Amniotic stem cell (primary cell): ENCODE results near the gene CX3CL1.
"Not testable (repeated sequence)": the region's sequence is repeated elsewhere in the genome, so short reads cannot be mapped to it uniquely, and the experiment has no call there.

Experiments used
- DNase-seq: peaks from one replicate; lab custom pipeline; 2025; lab: John Stamatoyannopoulos, UW

CX3CL1 gene

DNA sequence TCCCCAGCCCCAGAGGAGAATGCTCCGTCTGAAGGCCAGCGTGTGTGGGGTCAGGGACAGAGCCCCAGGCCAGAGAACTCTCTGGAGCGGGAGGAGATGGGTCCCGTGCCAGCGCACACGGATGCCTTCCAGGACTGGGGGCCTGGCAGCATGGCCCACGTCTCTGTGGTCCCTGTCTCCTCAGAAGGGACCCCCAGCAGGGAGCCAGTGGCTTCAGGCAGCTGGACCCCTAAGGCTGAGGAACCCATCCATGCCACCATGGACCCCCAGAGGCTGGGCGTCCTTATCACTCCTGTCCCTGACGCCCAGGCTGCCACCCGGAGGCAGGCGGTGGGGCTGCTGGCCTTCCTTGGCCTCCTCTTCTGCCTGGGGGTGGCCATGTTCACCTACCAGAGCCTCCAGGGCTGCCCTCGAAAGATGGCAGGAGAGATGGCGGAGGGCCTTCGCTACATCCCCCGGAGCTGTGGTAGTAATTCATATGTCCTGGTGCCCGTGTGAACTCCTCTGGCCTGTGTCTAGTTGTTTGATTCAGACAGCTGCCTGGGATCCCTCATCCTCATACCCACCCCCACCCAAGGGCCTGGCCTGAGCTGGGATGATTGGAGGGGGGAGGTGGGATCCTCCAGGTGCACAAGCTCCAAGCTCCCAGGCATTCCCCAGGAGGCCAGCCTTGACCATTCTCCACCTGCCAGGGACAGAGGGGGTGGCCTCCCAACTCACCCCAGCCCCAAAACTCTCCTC, 10.4 kb downstream of the CX3CL1 start:
- DNase-seq: no peak

DNA sequence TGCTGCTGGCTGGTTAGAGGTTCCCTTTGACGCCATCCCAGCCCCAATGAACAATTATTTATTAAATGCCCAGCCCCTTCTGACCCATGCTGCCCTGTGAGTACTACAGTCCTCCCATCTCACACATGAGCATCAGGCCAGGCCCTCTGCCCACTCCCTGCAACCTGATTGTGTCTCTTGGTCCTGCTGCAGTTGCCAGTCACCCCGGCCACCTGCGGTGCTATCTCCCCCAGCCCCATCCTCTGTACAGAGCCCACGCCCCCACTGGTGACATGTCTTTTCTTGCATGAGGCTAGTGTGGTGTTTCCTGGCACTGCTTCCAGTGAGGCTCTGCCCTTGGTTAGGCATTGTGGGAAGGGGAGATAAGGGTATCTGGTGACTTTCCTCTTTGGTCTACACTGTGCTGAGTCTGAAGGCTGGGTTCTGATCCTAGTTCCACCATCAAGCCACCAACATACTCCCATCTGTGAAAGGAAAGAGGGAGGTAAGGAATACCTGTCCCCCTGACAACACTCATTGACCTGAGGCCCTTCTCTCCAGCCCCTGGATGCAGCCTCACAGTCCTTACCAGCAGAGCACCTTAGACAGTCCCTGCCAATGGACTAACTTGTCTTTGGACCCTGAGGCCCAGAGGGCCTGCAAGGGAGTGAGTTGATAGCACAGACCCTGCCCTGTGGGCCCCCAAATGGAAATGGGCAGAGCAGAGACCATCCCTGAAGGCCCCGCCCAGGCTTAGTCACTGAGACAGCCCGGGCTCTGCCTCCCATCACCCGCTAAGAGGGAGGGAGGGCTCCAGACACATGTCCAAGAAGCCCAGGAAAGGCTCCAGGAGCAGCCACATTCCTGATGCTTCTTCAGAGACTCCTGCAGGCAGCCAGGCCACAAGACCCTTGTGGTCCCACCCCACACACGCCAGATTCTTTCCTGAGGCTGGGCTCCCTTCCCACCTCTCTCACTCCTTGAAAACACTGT, 11.3 kb downstream of the CX3CL1 start:
- no peak for DNase-seq

DNA sequence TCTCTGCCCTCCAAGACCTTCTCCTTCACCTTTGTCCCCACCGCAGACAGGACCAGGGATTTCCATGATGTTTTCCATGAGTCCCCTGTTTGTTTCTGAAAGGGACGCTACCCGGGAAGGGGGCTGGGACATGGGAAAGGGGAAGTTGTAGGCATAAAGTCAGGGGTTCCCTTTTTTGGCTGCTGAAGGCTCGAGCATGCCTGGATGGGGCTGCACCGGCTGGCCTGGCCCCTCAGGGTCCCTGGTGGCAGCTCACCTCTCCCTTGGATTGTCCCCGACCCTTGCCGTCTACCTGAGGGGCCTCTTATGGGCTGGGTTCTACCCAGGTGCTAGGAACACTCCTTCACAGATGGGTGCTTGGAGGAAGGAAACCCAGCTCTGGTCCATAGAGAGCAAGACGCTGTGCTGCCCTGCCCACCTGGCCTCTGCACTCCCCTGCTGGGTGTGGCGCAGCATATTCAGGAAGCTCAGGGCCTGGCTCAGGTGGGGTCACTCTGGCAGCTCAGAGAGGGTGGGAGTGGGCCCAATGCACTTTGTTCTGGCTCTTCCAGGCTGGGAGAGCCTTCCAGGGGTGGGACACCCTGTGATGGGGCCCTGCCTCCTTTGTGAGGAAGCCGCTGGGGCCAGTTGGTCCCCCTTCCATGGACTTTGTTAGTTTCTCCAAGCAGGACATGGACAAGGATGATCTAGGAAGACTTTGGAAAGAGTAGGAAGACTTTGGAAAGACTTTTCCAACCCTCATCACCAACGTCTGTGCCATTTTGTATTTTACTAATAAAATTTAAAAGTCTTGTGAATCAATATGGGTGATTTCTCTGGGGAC, 12.2 kb downstream of the CX3CL1 start:
- no peak for DNase-seq

DNA sequence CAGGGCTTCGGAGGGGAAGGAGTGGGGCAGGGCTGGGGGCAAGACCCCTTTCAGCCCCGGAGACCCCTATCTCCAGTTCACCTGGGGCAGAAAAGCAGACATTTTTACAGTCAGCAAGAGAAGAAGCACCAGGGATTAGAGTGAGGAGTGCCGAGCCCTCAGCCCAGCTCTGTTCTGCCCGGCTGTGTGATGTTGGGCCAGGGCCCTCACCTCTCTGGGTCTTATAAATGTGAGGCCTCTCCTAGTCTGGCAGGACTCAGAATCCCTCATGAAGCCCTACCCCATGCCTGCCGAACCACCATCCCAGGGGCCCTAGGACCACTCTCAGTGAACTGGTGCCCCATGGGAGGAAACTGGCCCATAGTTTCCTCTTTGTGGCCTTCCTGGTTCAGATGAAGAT, 12.8 kb downstream of the CX3CL1 start:
- DNase-seq: no peak

DNA sequence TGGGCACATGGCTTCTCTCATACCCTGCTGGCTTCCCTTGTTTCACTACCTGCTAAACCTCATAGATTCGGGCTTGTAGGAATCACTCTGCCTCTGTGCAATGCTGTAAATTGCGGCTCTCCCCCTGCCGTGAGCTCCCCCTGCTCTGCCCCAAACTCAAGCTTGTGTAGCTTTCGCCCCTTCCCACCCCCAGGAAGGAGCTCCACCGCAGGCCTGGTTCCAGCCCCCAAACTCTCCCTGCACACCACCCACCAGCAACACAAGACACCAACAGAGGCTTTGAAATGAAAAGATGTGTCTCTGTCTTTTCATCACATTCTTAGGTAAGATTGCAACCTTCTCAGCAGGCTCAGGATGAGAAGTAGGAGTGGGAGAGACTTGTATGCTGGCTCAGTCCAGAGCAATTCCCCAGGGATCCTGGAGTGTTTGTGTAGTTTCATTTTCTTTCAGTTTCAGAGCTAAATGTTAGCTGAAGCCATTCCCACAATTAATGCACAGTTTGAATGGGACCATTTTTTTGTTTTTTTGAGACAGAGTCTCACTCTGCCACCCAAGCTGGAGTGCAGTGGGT, 14.2 kb downstream of the CX3CL1 start:
- DNase-seq: no peak

DNA sequence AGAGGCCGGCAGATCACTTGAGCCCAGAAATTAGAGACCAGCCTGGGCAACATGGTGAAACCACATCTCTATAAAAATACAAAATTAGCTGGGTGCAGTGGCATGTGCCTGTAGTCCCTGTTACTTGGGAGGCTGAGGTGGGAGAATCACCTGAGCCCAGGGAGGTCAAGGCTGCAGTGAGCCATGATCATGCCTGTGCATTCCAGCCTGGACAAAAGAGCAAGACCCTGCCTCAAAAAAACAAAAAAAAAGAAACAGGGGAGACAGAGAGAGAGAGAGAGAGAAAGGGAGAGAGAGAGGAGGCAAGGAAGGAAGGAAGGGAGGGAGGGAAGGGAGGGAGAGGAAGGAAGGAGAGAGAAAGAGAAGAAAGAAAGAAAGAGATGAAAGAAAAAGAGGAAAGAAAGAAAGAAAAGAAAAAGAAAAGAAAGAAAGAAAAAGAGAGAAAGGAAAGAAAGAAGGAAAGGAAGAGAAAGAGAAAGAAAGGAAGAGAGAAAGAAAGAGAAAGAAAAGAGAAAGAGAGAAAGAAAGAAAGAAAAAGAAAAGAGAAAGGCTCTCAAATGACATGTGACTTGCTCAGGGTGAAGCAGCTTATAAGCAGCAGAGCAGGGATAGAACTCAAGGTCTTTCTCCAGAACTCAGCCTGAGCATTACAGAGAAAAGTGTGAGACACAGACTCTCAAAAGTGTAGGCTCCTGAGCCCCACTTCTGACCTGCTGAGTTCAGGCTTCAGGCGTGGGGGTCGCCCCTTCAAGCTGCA, 15.5 kb downstream of the CX3CL1 start:
- DNase-seq: no peak

DNA sequence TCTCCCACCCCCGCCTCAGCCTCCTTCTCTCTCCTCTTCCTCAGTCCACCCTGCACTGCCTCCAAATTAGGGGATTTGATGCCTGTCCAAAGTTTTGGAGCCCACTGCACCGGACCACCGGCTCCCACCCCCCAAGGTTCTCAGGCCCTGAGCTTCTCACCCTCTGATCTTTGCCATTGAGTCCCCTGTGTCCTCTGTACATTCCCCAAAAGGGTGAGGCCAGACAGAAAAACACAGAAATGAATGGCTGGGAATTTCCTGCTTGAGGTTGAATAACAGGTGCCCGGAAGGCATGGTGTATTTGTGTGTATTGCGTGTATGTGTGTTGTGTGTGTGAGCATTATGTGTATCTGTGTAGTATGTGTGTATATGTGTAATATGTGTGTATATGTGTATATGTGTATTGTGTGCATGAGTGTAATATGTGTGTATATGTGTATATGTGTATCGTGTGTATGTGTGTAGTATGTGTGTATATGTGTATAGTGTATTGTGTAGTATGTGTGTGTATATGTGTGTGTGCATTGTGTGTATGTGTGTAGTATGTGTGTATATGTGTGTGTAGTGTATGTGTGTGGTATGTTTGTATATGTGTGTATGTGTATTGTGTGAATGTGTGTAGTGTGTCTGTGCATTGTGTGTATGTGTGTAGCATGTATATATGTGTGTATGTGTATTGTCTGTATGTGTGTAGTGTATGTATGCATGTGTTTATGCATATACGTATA, 16.2 kb downstream of the CX3CL1 start:
- no peak for DNase-seq

DNA sequence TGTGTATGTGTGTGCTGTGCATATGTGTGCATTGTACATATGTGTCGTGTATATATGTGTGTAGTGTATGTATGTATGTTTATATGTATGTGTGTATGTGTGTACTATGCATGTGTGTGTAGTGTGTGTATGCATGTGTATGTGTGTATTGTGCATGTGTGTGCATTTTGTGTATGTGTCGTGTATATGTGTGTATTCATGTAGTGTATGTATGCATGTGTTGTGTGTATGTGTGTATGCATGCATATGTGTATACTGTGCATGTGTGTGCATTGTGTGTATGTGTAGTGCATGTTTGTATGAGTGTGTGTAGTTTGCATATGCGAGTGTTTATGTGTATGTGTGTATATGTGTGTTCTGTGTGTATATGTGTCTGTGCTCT, 16.8 kb downstream of the CX3CL1 start:
- DNase-seq: no peak

DNA sequence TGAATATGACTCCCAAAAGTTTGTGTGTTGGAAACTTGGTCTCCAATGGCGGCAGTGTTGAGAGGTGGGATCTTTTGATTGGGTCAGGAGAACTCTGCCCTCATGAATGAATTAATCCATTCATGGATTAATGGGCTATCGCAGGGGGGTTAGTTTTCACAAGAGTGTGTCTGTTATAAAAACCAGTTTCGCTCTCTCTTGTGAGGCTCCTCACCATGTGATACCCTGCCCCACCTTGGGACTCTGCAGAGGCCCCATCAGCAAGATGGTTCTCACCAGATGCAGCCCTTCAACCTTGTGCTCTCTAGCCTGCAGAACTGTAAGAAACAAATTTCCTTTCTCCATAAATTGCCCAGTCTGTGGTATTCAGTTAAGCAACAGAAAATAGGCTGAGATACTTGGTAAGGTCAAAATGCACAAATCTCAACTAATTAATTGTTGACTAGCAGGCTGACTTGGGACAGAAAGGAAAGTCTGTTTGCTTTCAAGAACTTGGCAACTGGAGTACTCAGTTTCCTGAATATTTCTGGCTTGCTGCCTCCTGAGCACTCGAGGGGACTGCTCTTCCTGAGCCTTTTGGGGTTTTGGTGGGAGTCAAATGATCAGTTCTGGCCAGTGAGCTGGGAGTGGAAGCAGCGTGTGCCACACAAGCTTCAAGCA, 18.5 kb downstream of the CX3CL1 start:
- no peak for DNase-seq

DNA sequence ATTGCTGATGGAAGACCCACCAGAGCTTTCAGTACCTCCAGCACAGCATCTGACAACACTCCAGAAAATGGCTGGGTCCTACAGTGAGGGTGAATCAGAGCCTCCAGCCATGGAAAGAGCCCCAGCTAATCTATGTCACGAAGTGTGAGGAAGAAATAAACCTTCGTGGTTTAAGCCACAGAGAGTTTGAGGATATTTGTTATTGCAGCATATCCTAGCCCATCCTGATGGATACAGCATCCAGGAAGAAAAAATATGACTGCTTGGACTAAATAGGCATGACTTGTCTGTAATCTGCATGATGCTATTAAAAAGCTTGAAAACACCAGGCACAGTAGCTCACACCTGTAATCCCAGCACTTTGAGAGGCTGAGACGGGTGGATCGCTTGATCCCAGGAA, 19.0 kb downstream of the CX3CL1 start:
- no peak for DNase-seq

DNA sequence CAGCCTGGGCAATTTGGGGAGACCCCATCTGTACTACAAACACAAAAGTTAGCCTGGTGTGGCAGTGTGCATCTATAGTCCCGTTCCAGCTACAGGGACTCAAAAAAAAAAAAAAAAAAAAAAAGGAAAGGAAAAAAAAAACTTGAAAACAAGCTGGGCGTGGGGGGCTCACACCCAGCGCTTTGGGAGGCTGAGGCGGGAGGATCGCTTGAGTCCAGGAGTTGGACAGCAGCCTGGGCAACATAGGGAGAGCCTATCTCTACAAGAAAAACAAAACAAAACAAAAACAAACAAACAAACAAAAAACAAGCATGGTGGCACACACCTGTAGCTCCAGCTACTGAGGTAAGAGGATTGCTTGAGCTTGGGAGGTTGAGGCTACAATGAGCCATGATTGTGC, 19.4 kb downstream of the CX3CL1 start:
- no peak for DNase-seq

DNA sequence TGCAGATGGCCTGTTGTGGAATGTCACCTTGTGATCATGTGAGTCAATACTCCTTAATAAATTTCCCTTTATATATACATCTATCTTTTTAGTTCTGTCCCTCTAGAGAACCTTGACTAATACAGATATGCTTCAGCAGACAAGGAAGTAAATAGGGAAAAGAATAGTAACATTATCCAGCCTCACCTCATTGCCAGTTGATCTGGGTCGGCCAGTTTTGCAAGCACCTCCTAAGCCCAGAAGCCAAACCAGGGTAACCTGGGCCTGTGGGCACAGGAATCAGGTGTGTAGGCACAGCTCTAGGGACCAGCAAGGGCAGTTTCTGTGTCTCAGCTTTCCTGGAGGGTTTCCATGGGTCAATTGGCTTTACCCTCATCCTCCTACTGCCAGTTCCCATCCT, 20.4 kb downstream of the CX3CL1 start:
- DNase-seq: no peak

DNA sequence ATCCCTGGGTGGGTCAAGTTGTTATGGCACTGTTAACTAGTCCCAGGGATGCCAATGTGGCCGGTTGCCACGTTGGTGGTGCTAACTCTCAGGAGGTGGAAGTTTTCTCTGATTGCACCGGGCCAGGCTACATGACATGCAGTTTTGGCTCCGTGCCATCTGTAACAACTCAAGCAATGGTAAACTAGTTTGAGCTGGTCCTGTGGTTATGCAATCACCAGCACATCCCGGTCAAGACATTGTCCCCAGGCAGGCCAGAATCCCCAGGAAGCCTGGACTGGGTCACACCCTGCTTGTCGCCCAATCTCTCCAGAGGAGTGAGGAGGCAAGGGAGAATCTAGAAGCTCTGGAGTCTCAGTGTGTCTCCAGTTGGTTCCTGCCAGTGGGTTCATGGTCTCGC, 22.2 kb downstream of the CX3CL1 start:
- DNase-seq: no peak

DNA sequence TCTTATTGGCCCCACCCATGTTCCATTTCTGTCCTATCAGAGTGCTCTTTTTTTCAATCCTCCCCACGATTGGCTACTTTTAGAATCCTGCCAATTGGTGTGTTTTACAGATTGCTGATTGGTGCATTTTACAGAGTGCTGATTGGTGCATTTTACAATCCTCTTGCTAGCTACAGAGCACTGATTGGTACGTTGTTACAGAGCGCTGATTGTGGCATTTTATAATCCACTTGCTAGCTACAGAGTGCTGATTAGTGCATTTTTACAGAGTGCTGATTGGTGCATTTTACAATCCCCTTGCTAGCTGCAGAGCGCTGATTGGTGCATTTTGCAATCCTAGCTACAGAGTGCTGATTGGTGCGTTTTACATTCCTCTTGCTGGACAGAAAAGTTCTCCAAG, 22.7 kb downstream of the CX3CL1 start:
- no peak for DNase-seq

DNA sequence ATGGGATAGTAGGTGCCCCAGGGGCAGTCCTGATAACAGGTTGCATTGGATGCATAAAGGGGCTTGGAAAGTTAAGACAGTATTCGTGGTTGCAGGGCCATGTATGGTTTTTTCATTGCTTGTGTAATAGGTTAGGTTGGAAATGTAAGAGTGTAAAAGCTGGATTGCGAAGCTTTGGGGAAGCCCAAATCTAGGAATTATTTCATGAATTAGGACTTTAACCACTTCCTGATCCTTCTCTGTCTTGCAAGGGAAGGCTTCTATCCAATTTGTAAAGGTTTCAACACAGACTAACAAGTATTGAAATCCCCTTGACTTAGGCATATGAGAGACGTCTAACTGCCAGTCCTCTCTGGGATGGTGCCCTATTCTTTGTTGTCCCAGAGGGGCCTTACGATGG, 24.5 kb downstream of the CX3CL1 start:
- no peak for DNase-seq

DNA sequence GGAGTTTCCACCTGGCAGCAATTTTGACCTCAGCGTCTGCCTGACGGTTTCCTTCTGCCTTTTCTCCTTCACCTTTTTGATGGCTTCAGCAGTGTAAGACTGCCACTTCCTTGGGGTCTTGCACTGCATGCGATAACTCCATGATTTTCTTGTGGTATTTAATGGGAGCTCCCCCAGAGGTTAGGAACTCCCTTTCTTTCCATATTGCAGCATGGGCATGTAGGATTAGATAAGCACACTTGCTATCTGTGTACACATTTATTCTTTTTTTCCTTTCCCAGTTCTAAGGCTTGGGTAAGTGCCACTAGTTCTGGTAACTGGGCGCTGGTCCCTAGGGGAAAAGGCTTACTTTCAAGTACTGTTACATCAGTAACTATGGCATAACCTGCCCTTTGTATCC, 25.2 kb downstream of the CX3CL1 start:
- not testable (repeated sequence) for DNase-seq

DNA sequence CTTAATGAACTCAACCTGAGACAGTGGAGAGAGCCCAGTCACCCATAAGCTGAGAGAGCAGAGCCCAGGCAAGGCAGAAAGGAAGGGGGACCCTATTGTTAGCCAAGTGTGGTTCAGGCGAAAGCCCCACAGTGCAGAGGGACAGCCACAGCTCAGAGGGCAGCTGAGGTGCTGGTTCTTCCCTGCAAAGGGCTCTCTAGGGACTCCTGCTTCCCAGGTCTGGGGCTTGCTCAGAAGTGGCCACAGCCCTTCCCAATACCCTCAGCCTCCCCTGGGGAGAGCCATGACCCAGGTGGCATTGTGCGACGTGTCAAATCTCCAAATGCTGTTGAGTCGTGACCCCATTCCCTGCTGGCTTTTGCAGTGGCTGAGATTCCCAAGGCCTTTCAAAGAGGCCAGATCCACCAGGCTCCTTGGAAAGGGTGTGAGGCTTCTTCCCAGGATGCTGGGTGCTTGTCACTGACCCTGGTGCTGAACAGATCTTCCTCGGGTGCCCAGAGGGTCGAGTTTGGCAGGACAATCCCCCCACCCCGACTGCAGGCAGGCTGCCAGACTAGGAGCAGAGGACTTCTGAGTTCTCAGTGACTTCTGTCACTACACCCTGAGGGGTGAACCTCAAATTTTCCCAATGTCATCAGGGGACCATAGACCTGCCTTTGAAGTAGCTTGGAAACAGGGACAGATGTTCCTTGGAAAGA, 29.8 kb downstream of the CX3CL1 start:
- DNase-seq: no peak

DNA sequence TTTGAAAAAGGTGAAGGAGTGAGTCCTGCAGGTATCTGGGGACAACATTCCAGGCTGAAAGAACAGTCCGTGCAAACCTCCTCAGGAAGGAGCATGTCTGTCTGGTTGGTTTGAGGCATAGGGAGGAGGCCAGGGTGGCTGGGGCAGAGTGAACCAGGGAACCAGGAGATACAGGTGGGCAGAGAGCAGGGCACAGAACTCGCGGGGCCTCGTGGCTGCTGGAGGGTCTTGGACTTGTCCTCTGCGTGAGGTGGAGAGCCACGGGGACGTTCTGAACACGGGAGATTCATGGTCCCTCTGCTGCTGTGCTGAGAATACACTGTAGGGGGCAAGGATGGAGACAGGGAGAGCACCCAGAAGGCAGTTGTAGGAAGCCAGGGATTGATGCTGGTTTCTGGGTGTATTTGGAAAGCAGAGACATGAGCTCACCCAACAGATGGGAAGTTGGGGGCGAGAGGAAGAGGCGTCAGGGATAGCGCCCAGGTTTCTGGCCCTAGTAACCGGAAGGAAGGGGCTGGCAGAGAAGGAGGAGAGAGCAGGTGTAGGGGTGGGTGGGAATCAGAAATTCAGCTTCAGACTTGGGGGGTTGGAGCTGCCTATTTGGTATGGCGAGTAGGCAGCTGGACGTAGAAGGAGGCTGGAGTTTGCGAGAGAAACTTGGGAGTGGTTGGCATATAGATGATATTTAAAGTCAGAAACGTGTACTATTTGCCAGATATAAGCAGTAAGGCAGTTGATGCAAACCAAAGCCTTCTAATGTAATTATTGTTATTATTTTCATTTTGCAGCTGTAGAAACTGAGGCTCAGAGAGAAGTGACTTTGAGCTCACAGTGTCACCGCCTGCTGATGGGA, 31.9 kb downstream of the CX3CL1 start, which contains the start of gene CCL17:
CCL17 (plus strand) TSS at position 803 of the 853 bp plus-strand sequence. CDS start 9,166 bp downstream, outside the sequence.
- no peak for DNase-seq
